ENCODE results near the gene DNAH17.

GRCh38 chr17:78537217-78537860, 39.9 kb downstream of the DNAH17 start:
- no peak for TF ChIP-seq MAFK (IDR thresholded peaks at IDR 0.05; ENCODE audit: low read depth, low read length)
- TF ChIP-seq CTCF (IDR thresholded peaks at IDR 0.05; ENCODE audit: control extremely low read depth in 1 of 3, insufficient read depth in 1 of 3, low read depth in 1 of 3, low read length in 3 of 3) = no peak
- TF ChIP-seq CHD1 (IDR thresholded peaks at IDR 0.05; ENCODE audit: low read depth, low read length) = no peak
- TF ChIP-seq ZNF274 (IDR thresholded peaks at IDR 0.05; ENCODE audit: borderline replicate concordance, extremely low read depth, low read length) = no peak
- no peak for TF ChIP-seq CHD2 (IDR thresholded peaks at IDR 0.05; ENCODE audit: low read length)
- no peak for TF ChIP-seq POLR2AphosphoS5 (IDR thresholded peaks at IDR 0.05; ENCODE audit: low read depth, low read length)
- TF ChIP-seq SP2 (IDR thresholded peaks at IDR 0.05; ENCODE audit: low read length) = no peak
- no peak for TF ChIP-seq RXRA (IDR thresholded peaks at IDR 0.05; ENCODE audit: insufficient read depth, low read depth, low read length)
- TF ChIP-seq ATF3 (IDR thresholded peaks at IDR 0.05; ENCODE audit: insufficient read depth, low read depth, low read length) = no peak
- TF ChIP-seq HDAC2 (IDR thresholded peaks at IDR 0.05; ENCODE audit: borderline replicate concordance in 1 of 2, low read depth in 2 of 2, low read length in 2 of 2) = no peak
